Activated CD4-positive, alpha-beta T cell treated with anti-CD3 and anti-CD28 coated beads, Interleukin-2, amount 10 ng/mL, durations not matched to agents 7 days and 5 days (primary cell): ENCODE data around the gene CNTNAP1. TPM values are rescaled to one million over a fixed set of nuclear protein-coding genes. Genes with fewer than 3 reads are reported as not detected.

Experiments used
- microRNA-seq: library from miRNA; unstranded; fragments of <30 nt; microRNA quantifications from one replicate; pipeline ENCODE4 v1.2.0, GENCODE V29; 2021; ENCODE audit warnings: borderline microRNAs expressed, borderline replicate concordance
- total RNA-seq, 2 experiments: library from RNA; stranded (reverse); gene quantifications; one replicate each; pipeline ENCODE4 v1.2.3, GENCODE V29; 2021

Gene CNTNAP1
- total RNA-seq, 2 experiments from 2014 or later: 0.81 to 1.0 TPM

Small RNAs within 50 kb of the gene (microRNA-seq; reads per million reads assigned to microRNA genes)
- gene MIR6780A: not detected

Other genes starting within 250 kb of the CNTNAP1 start
- gene ATP6V0A1, start 223.7 kb upstream of the CNTNAP1 start, total RNA-seq: 1 to 10 TPM; 4.9 to 8.9 TPM
- gene NAGLU, start 146.3 kb upstream of the CNTNAP1 start, total RNA-seq: 10 to 100 TPM; 16.4 to 18.8 TPM
- under 1 TPM; 0.73 to 0.97 TPM for gene HSD17B1, start 129.6 kb upstream of the CNTNAP1 start, total RNA-seq
- 10 to 100 TPM; 72.5 to 86.1 TPM for gene COASY, start 120.4 kb upstream of the CNTNAP1 start, total RNA-seq
- 10 to 100 TPM; 56.7 to 62.3 TPM for gene MLX, start 115.4 kb upstream of the CNTNAP1 start, total RNA-seq
- gene PSMC3IP, start 104.8 kb upstream of the CNTNAP1 start, total RNA-seq: 10 to 100 TPM; 17.4 to 18.5 TPM
- 10 to 100 TPM; 60.2 to 65.9 TPM for gene RETREG3, start 73.2 kb upstream of the CNTNAP1 start, total RNA-seq
- gene TUBG1, start 72.8 kb upstream of the CNTNAP1 start, total RNA-seq: 10 to 100 TPM; 61.6 TPM
- 1 to 10 TPM; 6.7 to 7.2 TPM for gene TUBG2, start 23.2 kb upstream of the CNTNAP1 start, total RNA-seq
- 1 to 10 TPM in 1 of 2 experiments, under 1 TPM in 1; 0.85 to 1.3 TPM for gene PLEKHH3, start 5.5 kb upstream of the CNTNAP1 start, total RNA-seq
- gene CCR10, start 688 bp upstream of the CNTNAP1 start, total RNA-seq: under 1 TPM; 0.65 to 0.87 TPM
- 10 to 100 TPM; 52.6 to 54.0 TPM for gene EZH1, start 62.5 kb downstream of the CNTNAP1 start, total RNA-seq
- gene RAMP2, start 78.7 kb downstream of the CNTNAP1 start, total RNA-seq: not detected
- 10 to 100 TPM; 51.9 to 59.4 TPM for gene VPS25, start 90.9 kb downstream of the CNTNAP1 start, total RNA-seq
- gene WNK4, start 98.1 kb downstream of the CNTNAP1 start, total RNA-seq: under 1 TPM; 0.47 to 0.77 TPM
- gene COA3, start 116.2 kb downstream of the CNTNAP1 start, total RNA-seq: 10 to 100 TPM; 41.2 to 45.1 TPM
- gene CNTD1, start 116.3 kb downstream of the CNTNAP1 start, total RNA-seq: not detected
- 10 to 100 TPM; 87.0 to 87.6 TPM for gene BECN1, start 141.8 kb downstream of the CNTNAP1 start, total RNA-seq
- gene PSME3, start 150.9 kb downstream of the CNTNAP1 start, total RNA-seq: 100 to 1,000 TPM; 110 to 111 TPM
- 1 to 10 TPM; 1.5 to 1.9 TPM for gene AOC2, start 162.0 kb downstream of the CNTNAP1 start, total RNA-seq
- gene AOC3, start 168.7 kb downstream of the CNTNAP1 start, total RNA-seq: under 1 TPM; 0.56 to 0.79 TPM
- gene G6PC1, start 218.3 kb downstream of the CNTNAP1 start, total RNA-seq: not detected